HAP-1 (cell line): ENCODE measurements around the gene GPR155.
"Not testable (repeated sequence)": the region's sequence is repeated elsewhere in the genome, so short reads cannot be mapped to it uniquely, and the experiment has no call there.

ENCODE experiments used
- DNase-seq, 2 experiments: peaks; one replicate each; pipeline ENCODE4 v3.0.0-alpha.2; 2016 to 2020; ENCODE audit warnings: low spot score in 2 of 2
- H3K27me3 ChIP-seq: fragments of 250-450 bp; sonication (Bioruptor Pico); 2 replicates; pipeline ENCODE4 v1.5.1; 2020; ENCODE audit warnings: low read depth, mild to moderate bottlenecking, moderate library complexity
- H3K36me3 ChIP-seq: fragments of 250-450 bp; sonication (Bioruptor Pico); replicated peaks from 2 replicates; pipeline ENCODE4 v1.5.1; 2020; ENCODE audit warnings: mild to moderate bottlenecking
- H3K4me1 ChIP-seq: fragments of 250-450 bp; sonication (Bioruptor Pico); 2 replicates; pipeline ENCODE4 v1.5.1; 2020; ENCODE audit warnings: mild to moderate bottlenecking
- H3K4me3 ChIP-seq: fragments of 250-450 bp; sonication (Bioruptor Pico); 2 replicates; pipeline ENCODE4 v1.5.1; 2020; ENCODE audit warnings: mild to moderate bottlenecking, moderate library complexity
- H3K9me3 ChIP-seq: fragments of 250-450 bp; sonication (Bioruptor Pico); 2 replicates; pipeline ENCODE4 v1.5.1; 2020; ENCODE audit warnings: mild to moderate bottlenecking, moderate library complexity
- in situ Hi-C: fragments of 300-500 bp; cut with MboI; formaldehyde crosslinking; loops from 3 replicates; pipeline ENCODE4 v1.14.3; 2020; ENCODE audit warnings: low sequenced_read_pairs, inconsistent platforms, mixed read lengths

The GPR155 gene

DNA sequence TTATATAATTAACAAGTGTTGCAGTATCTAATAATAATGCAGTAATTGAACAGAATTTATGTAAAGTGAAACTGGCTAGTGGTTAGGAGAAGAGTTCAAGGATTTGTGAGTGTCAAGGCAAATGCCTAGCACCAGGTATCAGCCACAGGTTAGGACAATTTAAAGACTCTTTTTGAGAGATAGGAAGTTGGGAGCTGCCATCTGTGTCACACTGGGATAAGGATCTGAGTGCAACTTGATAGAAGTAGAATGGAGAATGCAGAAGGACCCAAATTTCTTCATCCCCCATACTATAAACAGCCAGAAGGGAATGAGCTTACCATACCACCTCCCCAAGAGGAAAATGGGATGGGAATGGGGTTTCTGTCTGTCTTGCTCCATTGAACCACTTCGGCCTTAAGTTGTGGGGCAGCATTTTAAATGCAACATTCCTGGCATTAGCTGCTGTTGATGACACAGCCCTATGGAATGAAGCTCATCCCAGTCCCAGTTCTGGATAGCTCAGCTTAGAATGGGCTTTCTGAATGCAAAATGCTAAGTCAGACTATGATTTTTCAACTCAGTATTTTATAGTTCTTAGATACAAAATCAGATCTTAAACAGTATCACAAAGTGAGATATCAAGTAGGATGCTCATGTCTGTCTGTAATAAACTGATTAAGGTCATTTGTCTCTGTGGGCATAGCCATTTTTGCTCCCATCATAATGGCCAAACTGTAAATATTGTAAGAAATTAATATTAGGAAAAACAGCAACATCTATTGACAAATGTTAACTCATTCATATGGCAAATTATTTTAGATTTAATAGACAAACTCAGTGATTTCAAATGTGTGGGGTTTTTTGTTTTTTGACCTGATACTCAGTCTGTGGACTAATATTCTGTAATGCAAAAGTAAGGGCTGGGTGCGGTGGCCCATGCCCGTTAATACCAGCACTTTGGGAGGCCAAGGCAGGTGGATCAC, 44.0 kb downstream of the GPR155 start:
- in situ Hi-C loops, result no loop called here

GRCh38 chr2:174439950-174440349, 46.9 kb downstream of the GPR155 start:
- no peaks in the 10 kb centered on the region for H3K36me3 ChIP-seq
- DNase-seq, result no peak
- in situ Hi-C loops, result no loop called here
- no peaks in the 10 kb centered on the region for H3K9me3 ChIP-seq
- no peaks in the 10 kb centered on the region for H3K27me3 ChIP-seq
- H3K4me1 ChIP-seq, result no peaks in the 10 kb centered on the region
- H3K4me3 ChIP-seq, result no peak overlapping the region

More for the DNA sequence above, 44.0 kb downstream of the GPR155 start:
- Histone ChIP-seq H3K9me3 (no peaks in the 10 kb centered on the region), H3K27me3 (no peaks in the 10 kb centered on the region), H3K4me3 (no peak overlapping the region), H3K36me3 (no peaks in the 10 kb centered on the region), H3K4me1 (no peaks in the 10 kb centered on the region)
- DNase-seq, result no peak

DNA sequence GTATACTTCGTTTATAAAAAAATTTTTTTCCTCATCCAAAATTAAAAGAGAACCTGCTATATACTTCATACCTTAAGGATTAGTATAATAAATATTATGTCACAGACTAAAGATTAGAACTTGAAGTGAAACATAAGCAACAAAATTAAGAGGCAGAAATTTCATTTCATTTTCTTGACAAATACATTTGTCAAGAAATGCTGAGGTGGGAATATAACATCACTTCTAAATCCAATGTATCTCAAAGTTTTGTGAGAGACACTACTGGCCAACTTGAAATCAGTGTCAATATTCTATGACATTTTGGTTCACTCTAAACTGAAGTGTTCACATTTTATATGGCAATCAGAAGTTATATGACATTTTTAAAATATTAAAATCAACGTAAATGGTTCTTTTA, 47.5 kb downstream of the GPR155 start:
- in situ Hi-C loops, result no loop called here
- H3K4me1 ChIP-seq, result no peaks in the 10 kb centered on the region
- no peaks in the 10 kb centered on the region for H3K36me3 ChIP-seq
- DNase-seq, result no peak
- H3K4me3 ChIP-seq, result no peak overlapping the region
- no peaks in the 10 kb centered on the region for H3K9me3 ChIP-seq
- H3K27me3 ChIP-seq, result no peaks in the 10 kb centered on the region

DNA sequence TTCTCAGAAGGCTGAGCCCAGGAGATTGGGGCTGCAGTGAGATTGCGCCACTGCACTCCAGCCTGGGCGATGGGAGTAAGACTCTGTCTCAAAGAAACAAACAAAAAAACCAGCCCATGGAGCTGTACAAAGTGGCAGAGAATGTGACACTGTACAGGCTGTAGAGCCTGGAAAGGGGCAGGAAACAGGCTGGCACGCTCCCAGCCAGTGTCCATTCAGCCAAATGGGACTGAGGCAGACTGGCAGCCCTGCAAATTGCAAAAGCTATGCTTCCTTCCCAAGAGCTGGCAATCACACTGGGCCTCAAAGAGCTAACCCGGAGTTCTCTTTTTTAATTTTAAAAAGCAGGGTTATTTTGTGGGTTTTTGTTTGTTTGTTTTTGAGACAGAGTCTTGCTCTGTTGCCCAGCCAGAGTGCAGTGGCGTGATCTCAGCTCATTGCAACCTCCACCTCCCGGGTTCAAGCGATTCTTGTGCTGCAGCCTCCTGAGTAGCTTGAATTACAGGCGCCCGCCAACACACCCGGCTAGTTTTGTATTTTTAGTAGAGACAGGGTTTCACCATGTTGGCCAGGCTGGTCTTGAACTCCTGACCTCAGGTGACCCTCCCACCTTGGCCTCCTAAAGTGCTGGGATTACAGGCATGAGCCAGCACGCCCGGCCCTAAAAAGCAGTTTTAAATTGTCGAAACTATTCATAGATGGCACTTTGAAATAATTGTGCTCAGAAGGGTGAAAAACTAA, 48.5 kb downstream of the GPR155 start:
- DNase-seq, result no peak
- no peaks in the 10 kb centered on the region for H3K9me3 ChIP-seq
- no peak overlapping the region for H3K4me3 ChIP-seq
- H3K36me3 ChIP-seq, result no peaks in the 10 kb centered on the region
- no peaks in the 10 kb centered on the region for H3K4me1 ChIP-seq
- H3K27me3 ChIP-seq, result no peaks in the 10 kb centered on the region
- in situ Hi-C loops, result no loop called here

DNA sequence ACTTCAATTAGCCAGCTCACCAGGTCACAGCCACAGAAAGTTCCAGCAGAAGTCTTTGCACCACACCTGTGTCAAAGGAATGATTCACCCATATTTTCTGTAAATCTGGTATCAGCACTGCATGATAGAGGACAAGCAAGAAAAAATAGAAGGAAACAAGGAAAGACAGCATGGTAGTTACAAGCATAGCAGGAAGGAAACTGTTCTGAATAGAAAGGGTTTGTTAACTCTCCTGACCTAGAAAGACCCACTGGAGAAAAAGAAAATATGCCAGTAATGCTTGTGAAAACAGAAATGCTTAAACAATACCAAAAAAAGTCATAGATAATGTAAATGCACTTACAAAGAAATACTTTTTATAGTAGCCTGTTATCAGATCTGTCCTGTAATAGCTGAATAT, 50.5 kb downstream of the GPR155 start:
- no peaks in the 10 kb centered on the region for H3K27me3 ChIP-seq
- in situ Hi-C loops, result no loop called here
- no peak for DNase-seq

DNA sequence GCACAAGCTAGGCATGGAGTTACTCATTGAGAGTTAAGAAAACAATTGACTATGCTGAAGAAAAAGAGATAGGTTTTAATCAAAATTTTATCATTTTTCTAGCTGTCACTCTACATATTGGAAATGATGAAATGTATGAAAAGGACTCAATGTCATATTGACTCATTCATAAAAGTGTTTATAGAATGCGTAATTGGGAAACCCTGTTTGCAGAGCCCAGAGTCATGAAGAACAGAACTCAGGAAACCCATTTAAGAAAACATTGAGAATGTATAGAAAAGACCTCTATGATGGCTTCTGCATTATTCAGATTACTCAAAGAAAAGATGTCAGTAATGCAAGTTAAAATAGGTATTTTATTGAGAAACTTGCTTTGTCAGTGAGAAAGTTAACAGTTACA, 54.9 kb downstream of the GPR155 start:
- Histone ChIP-seq H3K4me3 (no peak overlapping the region), H3K4me1 (no peaks in the 10 kb centered on the region), H3K9me3 (no peaks in the 10 kb centered on the region), H3K36me3 (peaks cover 4% of the 10 kb centered on the region; the same call in 1 of the 2 replicates), H3K27me3 (no peaks in the 10 kb centered on the region)
- DNase-seq, result no peak
- in situ Hi-C loops, result no loop called here

More for the DNA sequence above, 50.5 kb downstream of the GPR155 start:
- Histone ChIP-seq H3K4me3 (no peak overlapping the region), H3K4me1 (no peaks in the 10 kb centered on the region), H3K36me3 (no peaks in the 10 kb centered on the region), H3K9me3 (no peaks in the 10 kb centered on the region)

DNA sequence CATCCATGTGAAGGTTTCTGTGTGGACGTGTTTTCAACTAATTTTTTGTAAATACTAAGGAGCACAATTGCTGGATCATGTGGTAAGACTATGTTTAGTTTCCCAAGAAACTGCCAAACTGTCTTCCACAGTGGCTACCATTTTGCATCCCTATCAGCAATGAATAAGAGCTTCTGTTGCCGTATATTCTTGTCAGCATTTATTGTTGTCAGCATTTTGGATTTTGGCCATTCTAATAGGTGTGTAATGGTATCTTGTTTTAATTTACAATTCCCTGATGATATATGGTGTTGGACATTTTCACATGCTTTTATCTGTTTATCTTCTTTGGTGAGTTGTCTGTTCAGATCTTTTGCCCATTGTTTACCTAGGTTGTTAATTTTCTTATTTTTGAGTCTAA, 56.8 kb downstream of the GPR155 start:
- no peaks in the 10 kb centered on the region for H3K4me1 ChIP-seq
- H3K27me3 ChIP-seq, result no peaks in the 10 kb centered on the region
- H3K36me3 ChIP-seq, result peaks cover 4% of the 10 kb centered on the region; the same call in 1 of the 2 replicates
- no peaks in the 10 kb centered on the region for H3K9me3 ChIP-seq
- no peak overlapping the region for H3K4me3 ChIP-seq
- DNase-seq, result no peak
- in situ Hi-C loops, result no loop called here

GRCh38 chr2:174428214-174428613, 58.6 kb downstream of the GPR155 start:
- no peaks in the 10 kb centered on the region for H3K4me1 ChIP-seq
- no peak overlapping the region for H3K4me3 ChIP-seq
- H3K27me3 ChIP-seq, result no peaks in the 10 kb centered on the region
- H3K36me3 ChIP-seq, result peaks cover 4% of the 10 kb centered on the region; the same call in 1 of the 2 replicates
- no peaks in the 10 kb centered on the region for H3K9me3 ChIP-seq
- DNase-seq, result no peak
- in situ Hi-C loops, result no loop called here

DNA sequence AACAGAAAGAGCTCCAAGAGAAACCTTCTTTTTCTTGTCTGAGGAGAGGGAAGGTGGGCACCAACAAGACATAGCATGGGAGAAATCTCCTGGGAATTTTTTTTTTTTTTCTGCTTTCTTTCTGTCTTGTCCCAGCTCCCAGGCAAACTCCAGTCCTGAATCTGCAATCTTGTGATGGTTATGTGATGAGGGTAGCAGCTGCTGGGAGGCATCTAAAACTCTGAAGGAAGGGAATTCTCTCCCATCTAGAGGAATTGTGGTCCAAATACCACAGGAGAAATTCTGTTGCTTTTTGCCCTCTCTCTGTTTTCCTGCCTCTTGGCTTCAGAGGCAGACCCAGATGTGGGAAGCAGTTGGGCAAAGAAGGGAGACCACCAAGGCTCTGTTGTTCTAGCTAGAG, 74.6 kb downstream of the GPR155 start:
- in situ Hi-C loops, result no loop called here
- no peak for DNase-seq
- H3K4me3 ChIP-seq, result no peak overlapping the region

GRCh38 chr2:174410039-174410438, 76.8 kb downstream of the GPR155 start:
- H3K36me3 ChIP-seq, H3K27me3 ChIP-seq, H3K9me3 ChIP-seq, H3K4me3 ChIP-seq, in situ Hi-C loops, DNase-seq, H3K4me1 ChIP-seq: not testable (repeated sequence)

More for the DNA sequence above, 74.6 kb downstream of the GPR155 start:
- no peaks in the 10 kb centered on the region for H3K27me3 ChIP-seq
- H3K4me1 ChIP-seq, result no peaks in the 10 kb centered on the region
- H3K9me3 ChIP-seq, result no peaks in the 10 kb centered on the region
- H3K36me3 ChIP-seq, result no peaks in the 10 kb centered on the region

- DNase-seq, result no peak
- H3K4me3 ChIP-seq, result no peak overlapping the region
- H3K36me3 ChIP-seq, result peaks cover 5% of the 10 kb centered on the region; the same call in 1 of the 2 replicates
- no peaks in the 10 kb centered on the region for H3K9me3 ChIP-seq
- in situ Hi-C loops, result no loop called here
- H3K27me3 ChIP-seq, result no peaks in the 10 kb centered on the region
- H3K4me1 ChIP-seq, result no peaks in the 10 kb centered on the region
Measured at GRCh38 chr2:174403628-174404027, 83.2 kb downstream of the GPR155 start.

- Histone ChIP-seq H3K4me1 (no peaks in the 10 kb centered on the region), H3K27me3 (no peaks in the 10 kb centered on the region), H3K36me3 (peaks cover 5% of the 10 kb centered on the region; the same call in 1 of the 2 replicates), H3K9me3 (no peaks in the 10 kb centered on the region), H3K4me3 (no peak overlapping the region)
- in situ Hi-C loops, result no loop called here
- DNase-seq, result no peak
Measured at GRCh38 chr2:174400853-174401252, 86.0 kb downstream of the GPR155 start.

GRCh38 chr2:174399171-174399570, 87.7 kb downstream of the GPR155 start:
- in situ Hi-C loops, result no loop called here
- H3K9me3 ChIP-seq, result no peaks in the 10 kb centered on the region
- no peaks in the 10 kb centered on the region for H3K27me3 ChIP-seq
- H3K36me3 ChIP-seq, result peaks cover 5% of the 10 kb centered on the region; the same call in 1 of the 2 replicates
- peaks cover 7% of the 10 kb centered on the region for H3K4me1 ChIP-seq
- no peak for DNase-seq
- H3K4me3 ChIP-seq, result no peak overlapping the region

GRCh38 chr2:174397773-174398172, 89.1 kb downstream of the GPR155 start:
- DNase-seq, result no peak
- Histone ChIP-seq H3K4me3 (no peak overlapping the region), H3K4me1 (peaks cover 10% of the 10 kb centered on the region), H3K36me3 (peaks cover 5% of the 10 kb centered on the region; the same call in 1 of the 2 replicates), H3K9me3 (no peaks in the 10 kb centered on the region), H3K27me3 (no peaks in the 10 kb centered on the region)
- in situ Hi-C loops, result no loop called here
